Anterior cingulate cortex (tissue), 58 donors: ENCODE measurements around the gene MYADM.
A peak's percentile ranks its signal among the peaks of the same experiment; 100 is the strongest.

ENCODE experiments used
- DNase-seq, 58 donors: peaks; one replicate each; lab custom pipeline; 2025; lab: John Stamatoyannopoulos, UW

Gene MYADM

GRCh38 chr19:53882391-53883050 is 14.8 kb downstream of the MYADM start:
- no peak for DNase-seq

- DNase-seq: peak in 18 of 58 donors; percentile 10 to 68 (median 22)
These were observed 15.6 kb downstream of the MYADM start for GRCh38 chr19:53883231-53883661.

- DNase-seq: no peak
These were observed 16.1 kb downstream of the MYADM start for GRCh38 chr19:53883741-53884140.

- DNase-seq: no peak
These were observed 16.6 kb downstream of the MYADM start for GRCh38 chr19:53884256-53884655.

- no peak for DNase-seq
These were observed 17.4 kb downstream of the MYADM start for GRCh38 chr19:53885036-53885435.

GRCh38 chr19:53892301-53892980 is 24.8 kb downstream of the MYADM start:
- no peak for DNase-seq

GRCh38 chr19:53892981-53893325 is 25.3 kb downstream of the MYADM start:
- DNase-seq: no peak

- no peak for DNase-seq
These were observed 27.0 kb downstream of the MYADM start for GRCh38 chr19:53894707-53895106.

GRCh38 chr19:53896682-53897081 is 29.0 kb downstream of the MYADM start:
- DNase-seq: no peak

- no peak for DNase-seq
These were observed 29.8 kb downstream of the MYADM start for GRCh38 chr19:53897459-53897858.

GRCh38 chr19:53898166-53898565 is 30.5 kb downstream of the MYADM start:
- DNase-seq: no peak

- peak in 1 of 58 donors; percentile 53 for DNase-seq
These were observed 31.1 kb downstream of the MYADM start for GRCh38 chr19:53898636-53899341.

- no peak for DNase-seq
These were observed 32.6 kb downstream of the MYADM start for GRCh38 chr19:53900191-53900860.

- DNase-seq: no peak
These were observed 35.5 kb downstream of the MYADM start for GRCh38 chr19:53903055-53903680.

- no peak for DNase-seq
These were observed 37.2 kb downstream of the MYADM start for GRCh38 chr19:53904909-53905308.

- DNase-seq: no peak
These were observed 38.1 kb downstream of the MYADM start for GRCh38 chr19:53905787-53906186.

GRCh38 chr19:53906211-53907192 is 38.8 kb downstream of the MYADM start:
- peak in 46 of 58 donors; percentile 5 to 70 (median 38) for DNase-seq

- DNase-seq: peak in 11 of 58 donors; percentile 13 to 56 (median 32)
These were observed 39.5 kb downstream of the MYADM start for GRCh38 chr19:53907193-53907581.

GRCh38 chr19:53907690-53908089 is 40.0 kb downstream of the MYADM start:
- peak in 10 of 58 donors; percentile 23 to 65 (median 46) for DNase-seq
